Keratinocyte (primary cell): ENCODE data around the gene RFC5. TPM values are rescaled to one million over a fixed set of nuclear protein-coding genes. Genes with fewer than 3 reads are reported as not detected.

Experiments
- DNase-seq: peaks from one replicate; pipeline ENCODE4 v3.0.0-alpha.2; 2011; ENCODE audit warnings: low read depth, missing footprints, low spot score
- FAIRE-seq: peaks from 2 replicates; lab custom pipeline; 2011; peaks lifted over from hg19 to GRCh38; lab: Jason Lieb, UNC
- H2AFZ ChIP-seq: 2 replicates; pipeline ENCODE4 v1.6.0; 2012; ENCODE audit warnings: low read length, control low read depth, inconsistent platforms; ENCODE audit not compliant: control insufficient read depth
- H3K27ac ChIP-seq: 2 replicates; pipeline ENCODE4 v1.5.1; 2011; ENCODE audit warnings: low read length; ENCODE audit not compliant: control insufficient read depth, insufficient read depth
- H3K27me3 ChIP-seq: 3 replicates; pipeline ENCODE4 v1.6.0; 2011; ENCODE audit warnings: low read length; ENCODE audit not compliant: control insufficient read depth, insufficient read depth; ENCODE audit errors: extremely low read depth
- H3K36me3 ChIP-seq, 2 experiments: 2 replicates in 1 of 2; 3 replicates in 1 of 2; pipeline ENCODE4 v1.5.1; 2011; ENCODE audit warnings: low read length in 2 of 2, mild to moderate bottlenecking in 1 of 2; ENCODE audit not compliant: control insufficient read depth in 2 of 2, insufficient read depth in 2 of 2; ENCODE audit errors: extremely low read depth in 1 of 2
- H3K4me1 ChIP-seq: 3 replicates; pipeline ENCODE4 v1.5.1; 2011; ENCODE audit warnings: low read length; ENCODE audit not compliant: control insufficient read depth, insufficient read depth; ENCODE audit errors: extremely low read depth
- H3K4me2 ChIP-seq: 3 replicates; pipeline ENCODE4 v1.6.0; 2011; ENCODE audit warnings: low read depth, low read length; ENCODE audit not compliant: control insufficient read depth, insufficient read depth; ENCODE audit errors: extremely low read depth
- H3K4me3 ChIP-seq, 3 experiments: fragments of 200-600 bp in 1 of 3; sonication (generic) in 1 of 3; 2 replicates in 2 of 3; 3 replicates in 1 of 3; pipeline ENCODE4 v1.5.1; 2011 to 2016; ENCODE audit warnings: low read length in 3 of 3, mild to moderate bottlenecking in 3 of 3, control low read depth in 2 of 3, inconsistent platforms in 1 of 3, low read depth in 1 of 3, mixed read lengths in 1 of 3, mixed run types in 1 of 3, moderate library complexity in 1 of 3; ENCODE audit not compliant: control insufficient read depth in 2 of 3, insufficient read depth in 2 of 3; ENCODE audit errors: extremely low read depth in 1 of 3
- H3K79me2 ChIP-seq: 2 replicates; pipeline ENCODE4 v1.6.0; 2012; ENCODE audit warnings: low read length; ENCODE audit not compliant: control insufficient read depth, insufficient read depth
- H3K9ac ChIP-seq: 3 replicates; pipeline ENCODE4 v1.6.0; 2011; ENCODE audit warnings: low read length; ENCODE audit not compliant: control insufficient read depth, insufficient read depth; ENCODE audit errors: extremely low read depth
- H3K9me1 ChIP-seq: 3 replicates; pipeline ENCODE4 v1.6.0; 2011; ENCODE audit warnings: low read length; ENCODE audit not compliant: control insufficient read depth, insufficient read depth; ENCODE audit errors: extremely low read depth
- H3K9me3 ChIP-seq: 2 replicates; pipeline ENCODE4 v1.5.1; 2012; ENCODE audit warnings: low read depth, low read length; ENCODE audit not compliant: control insufficient read depth
- H4K20me1 ChIP-seq: 3 replicates; pipeline ENCODE4 v1.6.0; 2011; ENCODE audit warnings: low read length; ENCODE audit not compliant: control insufficient read depth, insufficient read depth; ENCODE audit errors: extremely low read depth
- CTCF ChIP-seq, 3 experiments: IDR thresholded peaks in 1 of 3; conservative IDR thresholded peaks in 1 of 3; optimal IDR thresholded peaks in 1 of 3; 2 replicates in 2 of 3; 3 replicates in 1 of 3; pipeline versions ENCODE3 to v1.5.1; 2011; ENCODE audit warnings: low read length in 3 of 3, mild to moderate bottlenecking in 3 of 3, moderate library complexity in 2 of 3, control low read depth in 1 of 3, inconsistent platforms in 1 of 3; ENCODE audit not compliant: insufficient read depth in 2 of 3; ENCODE audit errors: extremely low read depth in 1 of 3
- EZH2 ChIP-seq: IDR thresholded peaks from one replicate; pipeline ENCODE4 v1.6.1; 2012; ENCODE audit warnings: inconsistent platforms, mild to moderate bottlenecking, low read length, moderate library complexity
- dilution Hi-C: fragments of 300-500 bp; cut with MboI; formaldehyde crosslinking; loops from one replicate; pipeline ENCODE4 v1.7.0; 2020; ENCODE audit warnings: low sequenced_read_pairs; ENCODE audit not compliant: extremely low pct_ligation_motif_present
- polyA plus RNA-seq, 5 experiments: library from polyadenylated mRNA; depleted of rRNA in 3 of 5; stranded (reverse) in 3 of 5; stranded (forward) in 1 of 5; unstranded in 1 of 5; fragments of >200 nt; gene quantifications; 1 replicate in 1 of 5; 2 replicates in 3 of 5; 3 replicates in 1 of 5; pipeline versions ENCODE4 v1.2.1 to v1.2.3, GENCODE V29; 2011 to 2012; ENCODE audit warnings: missing spikeins in 2 of 5, low read depth in 1 of 5, low replicate concordance in 1 of 5

The RFC5 gene
- polyA plus RNA-seq, 1 donor (not counting 4 experiments of a cell fraction or from before 2014, with no cell fraction given): 24.0 TPM

- peaks cover 9 to 20% of the 10 kb centered on the region in 2 experiments for H3K36me3 ChIP-seq
- H3K27ac ChIP-seq: no peak overlapping the region
- H3K9me3 ChIP-seq: no peaks in the 10 kb centered on the region
- H3K4me2 ChIP-seq: no peak overlapping the region
- no peak for TF ChIP-seq EZH2
- no peak for TF ChIP-seq CTCF (optimal IDR thresholded peaks at IDR 0.05 in 1 of 3, IDR thresholded peaks at IDR 0.05 in 1 of 3, conservative IDR thresholded peaks at IDR 0.05 in 1 of 3; ENCODE audit: extremely low read depth in 1 of 3, insufficient read depth in 2 of 3, low read length in 3 of 3)
- FAIRE-seq (no peak), DNase-seq (no peak)
- no peak overlapping the region for H3K9ac ChIP-seq
- no peaks in the 10 kb centered on the region for H3K79me2 ChIP-seq
- no peak overlapping the region for H2AFZ ChIP-seq
- H3K27me3 ChIP-seq: no peaks in the 10 kb centered on the region
- no peaks in the 10 kb centered on the region for H4K20me1 ChIP-seq
- H3K4me3 ChIP-seq: no peak overlapping the region
- H3K9me1 ChIP-seq: no peaks in the 10 kb centered on the region
- no peaks in the 10 kb centered on the region for H3K4me1 ChIP-seq
- dilution Hi-C loops: no loop called here
Observed at GRCh38 chr12:118023301-118023860, 6.9 kb downstream of the RFC5 start.

- Histone ChIP-seq H3K79me2 (no peaks in the 10 kb centered on the region), H3K9ac (no peak overlapping the region), H3K27me3 (no peaks in the 10 kb centered on the region), H3K4me3 (no peak overlapping the region), H3K36me3 (peaks cover 8 to 19% of the 10 kb centered on the region in 2 experiments), H3K9me3 (no peaks in the 10 kb centered on the region), H3K9me1 (no peaks in the 10 kb centered on the region), H3K4me2 (no peak overlapping the region), H3K4me1 (no peaks in the 10 kb centered on the region), H3K27ac (no peak overlapping the region), H4K20me1 (no peaks in the 10 kb centered on the region), H2AFZ (no peak overlapping the region)
- FAIRE-seq (no peak), DNase-seq (no peak)
- dilution Hi-C loops: no loop called here
- TF ChIP-seq CTCF (optimal IDR thresholded peaks at IDR 0.05 in 1 of 3, IDR thresholded peaks at IDR 0.05 in 1 of 3, conservative IDR thresholded peaks at IDR 0.05 in 1 of 3; ENCODE audit: extremely low read depth in 1 of 3, insufficient read depth in 2 of 3, low read length in 3 of 3) (no peak), EZH2 (no peak)
Observed at GRCh38 chr12:118025168-118025567, 8.7 kb downstream of the RFC5 start.
